ENCODE data around the gene GSTO2.
"Not testable (repeated sequence)": the region's sequence is repeated elsewhere in the genome, so short reads cannot be mapped to it uniquely, and the experiment has no call there.

The GSTO2 gene

DNA sequence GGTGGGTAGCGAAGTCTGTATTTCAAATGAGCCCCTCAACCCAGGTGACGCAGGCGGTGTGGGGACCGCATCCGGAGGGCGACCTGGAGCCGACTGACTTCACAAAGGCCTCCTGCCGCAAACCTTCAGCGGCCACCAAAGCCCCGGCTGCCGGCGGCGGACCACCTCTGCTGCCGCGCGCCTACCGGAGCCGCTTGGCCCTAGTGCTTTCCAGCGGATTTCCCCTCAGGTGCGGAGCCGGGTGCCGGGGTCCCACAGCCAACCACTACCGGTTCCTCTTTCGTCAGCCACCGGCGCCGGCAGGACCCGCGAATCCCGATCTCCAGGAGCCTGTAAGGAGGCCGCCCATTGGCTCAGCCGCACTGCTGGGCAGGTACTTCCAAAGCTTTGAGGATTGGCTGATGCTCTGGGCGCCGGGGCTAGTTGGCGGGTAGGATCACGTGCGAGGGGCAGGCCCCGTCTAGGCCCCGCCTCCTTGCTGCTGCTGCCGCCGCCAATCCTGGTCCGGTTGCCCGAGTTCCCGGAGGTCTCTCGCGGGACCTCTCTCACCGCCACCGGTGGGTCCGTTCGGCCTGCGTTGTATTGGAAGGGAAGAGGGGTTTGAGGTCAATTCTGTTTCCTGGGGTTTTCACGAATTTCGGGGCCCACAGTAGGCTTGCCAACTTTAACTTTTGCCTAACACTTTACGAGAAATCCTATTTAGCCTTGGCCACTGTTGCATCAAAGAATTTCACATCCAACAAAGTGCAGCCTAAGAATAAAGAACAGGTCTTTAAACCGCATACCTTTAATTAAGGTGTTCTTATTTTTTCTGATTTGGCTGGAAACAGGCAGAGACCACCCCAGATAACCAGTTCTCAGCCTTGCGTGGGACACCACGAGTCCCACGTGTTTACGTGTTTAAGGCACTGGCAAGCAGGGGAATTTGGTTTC lies at the start of gene GSTO2:
Gene GSTO2 (plus strand): TSS at position 472 of the 933 bp plus-strand sequence. CDS start 5,732 bp downstream, outside the sequence.
- peak; percentile 75 for DNase-seq (ENCODE audit: low spot score)

GRCh38 chr10:104220522-104220921 lies 48.5 kb upstream of the GSTO2 start:
- DNase-seq (ENCODE audit: low spot score), result no peak

DNA sequence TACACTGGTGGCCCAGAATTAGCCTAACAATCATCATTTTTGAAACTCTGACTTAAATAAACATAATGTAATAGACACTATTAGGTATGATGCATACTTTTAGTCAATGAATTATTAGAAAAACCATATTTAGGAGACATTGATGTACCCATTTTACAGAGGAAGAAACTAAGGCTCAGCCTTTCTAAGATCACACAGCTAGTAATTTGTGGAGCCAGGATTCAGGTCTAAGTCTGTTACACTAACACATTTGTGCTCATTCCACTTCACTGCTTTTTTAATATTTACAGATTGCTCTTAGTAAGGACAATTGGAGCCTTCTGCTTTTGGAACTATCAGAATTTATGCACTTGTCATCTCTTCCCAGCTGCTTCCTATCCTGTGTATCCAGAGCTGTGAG lies 45.7 kb upstream of the GSTO2 start:
- DNase-seq (ENCODE audit: low spot score), result no peak

DNA sequence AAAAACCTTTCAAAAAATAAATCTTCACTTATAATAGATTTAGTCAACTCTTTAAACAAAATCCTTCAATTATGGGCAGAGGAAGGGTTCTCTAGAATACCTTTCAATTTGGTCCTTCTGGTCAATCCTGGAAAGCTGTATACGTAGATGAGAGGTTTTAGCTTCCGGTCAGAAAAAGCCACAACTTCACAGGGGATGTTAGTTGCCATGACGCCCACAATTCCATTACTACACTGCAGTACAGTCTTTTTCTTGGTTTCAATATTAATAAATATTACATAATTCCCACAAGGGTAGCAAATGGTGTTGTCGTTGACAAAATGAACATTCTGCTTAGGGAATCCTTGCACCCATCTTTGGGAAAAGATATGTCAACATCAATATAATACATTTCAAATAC lies 38.5 kb upstream of the GSTO2 start:
- DNase-seq (ENCODE audit: low spot score), result peak; percentile 14

DNA sequence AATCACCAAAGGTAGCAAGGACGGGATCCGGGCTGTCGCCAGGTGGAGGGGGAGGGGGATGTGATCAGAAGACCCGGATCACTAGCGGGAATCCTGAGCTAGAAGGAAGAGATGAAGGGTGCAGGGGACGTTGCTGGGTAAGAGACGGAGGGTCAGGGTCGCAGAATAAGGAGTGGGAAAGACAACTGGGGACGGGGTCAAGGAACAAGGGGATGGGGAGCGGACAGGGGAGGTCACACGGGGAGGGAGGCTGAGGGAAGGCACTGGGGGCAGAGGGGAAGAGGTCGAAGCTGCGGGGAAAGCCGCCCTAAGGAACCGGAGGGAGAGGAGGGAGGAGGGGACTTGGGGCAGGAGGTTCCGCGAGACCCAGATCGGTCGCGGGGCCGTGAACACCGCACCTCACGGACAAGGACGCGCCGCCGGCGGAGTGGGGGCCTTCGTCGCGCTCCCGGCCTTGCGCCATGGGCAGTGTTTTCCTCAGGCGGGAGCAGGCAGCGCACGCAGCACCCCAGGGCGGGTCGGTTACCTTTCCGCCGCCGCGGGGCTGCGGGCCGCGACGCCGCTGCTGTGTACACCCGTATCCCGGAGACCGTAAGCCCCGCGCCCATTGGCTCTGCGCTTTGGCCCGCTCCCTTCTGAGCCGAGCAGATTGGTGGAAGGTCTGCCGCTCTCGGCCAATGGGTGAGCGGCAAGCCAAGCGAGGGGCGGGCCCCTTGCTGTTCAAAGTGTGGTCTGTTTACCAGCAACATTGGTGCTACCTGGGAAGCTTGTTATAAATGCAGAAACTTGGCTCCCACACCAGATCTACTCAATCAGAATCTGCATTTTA lies 37.0 kb upstream of the GSTO2 start, which contains the start of gene CFAP43:
Gene CFAP43 (minus strand): TSS at position 581 of the 829 bp plus-strand sequence. CDS start 118 bp downstream, at position 463.
- DNase-seq (ENCODE audit: low spot score), result peak; percentile 99

DNA sequence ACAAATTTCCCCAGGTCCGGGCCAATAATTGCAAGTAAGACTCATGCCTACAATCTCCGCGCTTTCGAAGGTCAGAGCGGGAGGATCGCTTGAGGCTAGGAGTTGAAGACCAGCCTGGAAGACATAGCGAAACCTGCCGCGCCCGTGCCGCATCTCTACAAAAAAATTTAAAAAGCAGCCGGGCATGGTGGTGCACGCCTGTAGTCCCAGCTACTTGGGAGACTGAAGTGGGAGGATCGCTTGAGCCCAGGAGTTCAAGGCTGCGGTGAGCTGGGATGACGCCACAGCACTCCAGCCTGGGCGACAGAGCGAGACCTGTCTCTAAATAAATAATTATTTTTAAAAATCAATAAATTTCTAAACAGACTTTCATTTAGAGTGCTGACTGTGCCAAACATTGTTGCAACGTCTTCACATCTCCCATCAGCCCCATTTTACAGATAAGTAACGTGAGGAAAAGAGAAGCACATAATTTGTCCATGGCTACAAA lies 36.3 kb upstream of the GSTO2 start:
- DNase-seq (ENCODE audit: low spot score), result no peak

- no peak for DNase-seq (ENCODE audit: low spot score)
Observed at GRCh38 chr10:104233817-104234216, 35.2 kb upstream of the GSTO2 start.

- no peak for DNase-seq (ENCODE audit: low spot score)
Observed at GRCh38 chr10:104234934-104235333, 34.0 kb upstream of the GSTO2 start.

- DNase-seq (ENCODE audit: low spot score), result no peak
Observed at GRCh38 chr10:104235801-104236200, 33.2 kb upstream of the GSTO2 start.

DNA sequence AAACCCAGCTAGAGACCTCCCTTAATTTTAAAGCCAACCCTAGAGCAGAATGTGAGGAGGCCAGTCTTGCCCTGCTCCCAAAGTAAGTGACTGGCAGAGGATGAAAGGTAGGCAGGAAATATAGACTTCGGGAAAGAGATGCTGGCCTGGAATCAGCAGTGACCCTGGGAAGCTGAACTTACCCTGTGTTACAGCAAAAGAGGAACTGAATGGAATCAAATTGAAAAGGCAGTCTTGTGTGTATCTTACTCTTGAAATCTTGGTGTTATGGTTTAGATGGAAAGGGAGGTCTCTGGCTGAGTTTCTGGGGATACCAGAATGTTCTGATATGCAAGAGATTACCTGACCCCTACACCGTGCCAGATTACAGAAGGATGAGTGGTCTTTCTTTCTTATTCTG lies 28.9 kb upstream of the GSTO2 start:
- DNase-seq (ENCODE audit: low spot score), result no peak

- DNase-seq (ENCODE audit: low spot score), result no peak
Observed at GRCh38 chr10:104242545-104242944, 26.4 kb upstream of the GSTO2 start.

- not testable (repeated sequence) for DNase-seq (ENCODE audit: low spot score)
Observed at GRCh38 chr10:104243009-104243408, 26.0 kb upstream of the GSTO2 start.

GRCh38 chr10:104243512-104243911 lies 25.5 kb upstream of the GSTO2 start:
- DNase-seq (ENCODE audit: low spot score), result no peak

DNA sequence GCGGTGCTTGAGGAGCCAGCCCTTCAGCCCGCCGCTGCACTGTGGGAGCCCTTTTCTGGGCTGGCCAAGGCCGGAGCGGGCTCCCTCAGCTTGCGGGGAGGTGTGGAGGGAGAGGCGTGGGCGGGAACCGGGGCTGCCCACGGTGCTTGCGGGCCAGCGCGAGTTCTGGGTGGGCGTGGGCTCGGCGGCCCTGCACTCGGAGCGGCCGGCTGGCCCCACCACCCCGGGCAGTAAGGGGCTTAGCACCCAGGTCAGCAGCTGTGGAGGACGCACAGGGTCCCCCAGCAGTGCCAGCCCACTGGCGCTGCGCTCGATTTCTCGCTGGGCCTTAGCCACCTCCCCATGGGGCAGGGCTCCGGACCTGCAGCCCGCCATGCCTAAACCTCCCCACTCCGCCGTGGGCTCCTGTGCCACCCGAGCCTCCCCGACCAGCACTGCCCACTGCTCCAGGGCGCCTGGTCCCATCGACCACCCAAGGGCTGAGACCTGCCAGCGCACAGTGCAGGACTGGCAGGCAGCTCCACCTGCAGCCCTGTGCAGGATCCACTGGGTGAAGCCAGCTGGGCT lies 23.8 kb upstream of the GSTO2 start:
- DNase-seq (ENCODE audit: low spot score), result no peak

- DNase-seq (ENCODE audit: low spot score), result no peak
Observed at GRCh38 chr10:104246976-104247375, 22.0 kb upstream of the GSTO2 start.

DNA sequence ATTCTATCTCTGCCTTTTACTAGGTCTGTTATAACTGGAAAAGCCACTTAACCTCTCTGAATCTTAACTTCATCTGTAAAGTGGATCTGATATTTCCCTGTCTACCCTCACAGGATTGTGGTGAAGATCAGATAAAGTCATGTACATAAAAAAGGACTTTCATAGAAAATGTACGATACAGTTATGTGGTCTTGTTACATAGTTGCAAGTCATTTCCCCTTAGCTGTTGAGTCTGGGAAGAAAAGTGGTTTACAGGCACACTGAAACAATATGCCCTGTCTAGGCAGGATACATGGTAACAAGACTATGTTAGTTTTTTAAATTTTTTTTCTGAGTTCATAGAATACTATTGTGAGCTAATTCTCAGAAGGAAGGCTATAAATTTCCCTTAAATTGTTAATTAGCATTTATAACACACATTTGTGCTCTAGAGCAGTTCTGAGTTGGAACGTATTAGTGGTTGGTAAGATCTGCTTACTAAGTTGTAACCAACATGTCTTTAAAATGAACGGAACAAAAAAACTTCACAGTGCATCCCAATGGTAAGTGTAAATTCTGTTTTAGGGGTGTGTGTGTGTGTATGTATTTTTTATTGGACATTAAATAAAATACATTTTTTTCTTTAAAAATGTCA lies 21.4 kb upstream of the GSTO2 start:
- no peak for DNase-seq (ENCODE audit: low spot score)

- not testable (repeated sequence) for DNase-seq (ENCODE audit: low spot score)
Observed at GRCh38 chr10:104248931-104249330, 20.1 kb upstream of the GSTO2 start.

- no peak for DNase-seq (ENCODE audit: low spot score)
Observed at GRCh38 chr10:104250371-104250770, 18.6 kb upstream of the GSTO2 start.

GRCh38 chr10:104251443-104251842 lies 17.5 kb upstream of the GSTO2 start:
- DNase-seq (ENCODE audit: low spot score), result no peak

DNA sequence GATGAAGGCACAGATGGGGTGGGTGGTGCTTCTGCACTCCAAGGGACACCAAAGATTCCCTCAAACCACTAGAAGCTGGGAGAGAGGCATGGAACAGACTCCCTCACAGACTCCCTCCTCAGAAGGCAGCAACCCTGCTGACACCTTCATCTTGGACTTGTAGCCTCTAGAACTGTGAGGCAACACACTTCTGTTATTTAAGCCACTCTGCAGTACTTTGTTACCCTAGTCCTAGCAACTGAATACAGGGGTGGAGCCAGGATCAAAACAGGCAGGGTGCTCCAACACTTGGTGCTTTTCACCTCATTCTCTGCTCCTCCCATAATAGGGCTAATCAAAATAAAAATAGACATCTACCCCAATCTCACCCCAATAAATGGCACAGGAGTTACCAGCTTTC lies 16.6 kb upstream of the GSTO2 start:
- no peak for DNase-seq (ENCODE audit: low spot score)

DNA sequence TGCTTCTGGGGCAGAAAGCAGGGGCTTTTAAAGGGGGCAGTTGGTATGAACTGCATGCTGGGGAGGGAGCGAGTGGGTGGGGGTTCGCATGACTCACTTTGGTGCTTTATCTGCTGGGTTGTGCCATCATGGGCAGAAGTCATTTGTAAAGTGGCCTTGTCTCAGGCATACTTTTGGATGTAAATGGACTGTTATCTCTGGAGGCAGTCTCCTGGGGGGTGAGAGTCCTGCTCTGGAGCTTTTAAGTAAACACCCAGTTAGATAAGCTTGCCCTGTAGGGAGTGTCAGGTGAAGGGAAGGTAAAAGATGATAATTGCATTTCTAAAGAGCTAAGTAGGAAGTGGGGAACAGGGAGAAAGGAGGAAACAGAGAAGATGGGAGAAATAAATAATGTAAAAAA lies 15.9 kb upstream of the GSTO2 start:
- no peak for DNase-seq (ENCODE audit: low spot score)

Data from hepatic stellate cell (primary cell).